CD14-positive monocyte (primary cell): ENCODE data around the gene EGLN1. TPM values are rescaled to one million over a fixed set of nuclear protein-coding genes. Genes with fewer than 3 reads are reported as not detected.

ENCODE experiments used
- DNase-seq, 3 donors: peaks; one replicate each; pipeline ENCODE4 v3.0.0-alpha.2; 2011 to 2022
- H2AFZ ChIP-seq: 2 replicates; pipeline ENCODE4 v1.6.0; 2012; ENCODE audit warnings: mild to moderate bottlenecking, low read depth, low read length, inconsistent platforms; ENCODE audit not compliant: insufficient read depth, poor library complexity, severe bottlenecking
- H3K27ac ChIP-seq, 2 donors: 1 replicate in 1 of 2; 2 replicates in 1 of 2; pipeline ENCODE4 v1.5.1; 2012 to 2013; ENCODE audit warnings: low read length in 2 of 2, control low read depth in 1 of 2, inconsistent platforms in 1 of 2, low read depth in 1 of 2, mild to moderate bottlenecking in 1 of 2
- H3K27me3 ChIP-seq, 2 donors: one replicate each; pipeline versions ENCODE4 v1.6.0 to v1.6.1; 2011 to 2013; ENCODE audit warnings: low read length in 2 of 2; ENCODE audit not compliant: control insufficient read depth in 2 of 2, insufficient read depth in 2 of 2
- H3K36me3 ChIP-seq, 2 donors: replicated peaks in 1 of 2; 1 replicate in 1 of 2; 2 replicates in 1 of 2; pipeline versions ENCODE4 v1.5.1 to v1.6.1; 2012 to 2013; ENCODE audit warnings: low read length in 2 of 2, control low read depth in 1 of 2, inconsistent platforms in 1 of 2, mild to moderate bottlenecking in 1 of 2; ENCODE audit not compliant: insufficient read depth in 2 of 2, control insufficient read depth in 1 of 2
- H3K4me1 ChIP-seq, 2 donors: 1 replicate in 1 of 2; 2 replicates in 1 of 2; pipeline versions ENCODE4 v1.5.1 to v1.6.1; 2012 to 2013; ENCODE audit warnings: low read length in 2 of 2, control low read depth in 1 of 2, inconsistent platforms in 1 of 2, mild to moderate bottlenecking in 1 of 2, moderate library complexity in 1 of 2; ENCODE audit not compliant: insufficient read depth in 2 of 2, control insufficient read depth in 1 of 2
- H3K4me2 ChIP-seq: replicated peaks from 2 replicates; pipeline ENCODE3; 2012; ENCODE audit warnings: low read length, moderate library complexity, mild to moderate bottlenecking; ENCODE audit not compliant: poor library complexity, severe bottlenecking; ENCODE audit errors: extremely low read depth
- H3K4me3 ChIP-seq, 3 experiments: fragments of 200-600 bp in 1 of 3; sonication (generic) in 1 of 3; replicated peaks in 1 of 3; 1 replicate in 2 of 3; 2 replicates in 1 of 3; pipeline ENCODE4 v1.5.1; 2011 to 2013; ENCODE audit warnings: low read length in 3 of 3, mild to moderate bottlenecking in 3 of 3, control low read depth in 2 of 3, low read depth in 2 of 3, inconsistent platforms in 1 of 3, moderate library complexity in 1 of 3
- H3K79me2 ChIP-seq: 2 replicates; pipeline ENCODE4 v1.6.0; 2012; ENCODE audit warnings: mild to moderate bottlenecking, control low read depth, inconsistent platforms, low read length, moderate library complexity; ENCODE audit not compliant: insufficient read depth
- H3K9ac ChIP-seq: 2 replicates; pipeline ENCODE4 v1.6.0; 2017; ENCODE audit warnings: low read length, mild to moderate bottlenecking; ENCODE audit not compliant: insufficient read depth, poor library complexity, severe bottlenecking
- H3K9me3 ChIP-seq, 2 donors: replicated peaks in 1 of 2; 1 replicate in 1 of 2; 2 replicates in 1 of 2; pipeline versions ENCODE4 v1.5.1 to v1.6.1; 2012 to 2013; ENCODE audit warnings: low read length in 2 of 2, control low read depth in 1 of 2; ENCODE audit not compliant: control insufficient read depth in 1 of 2, insufficient read depth in 1 of 2
- H4K20me1 ChIP-seq: 2 replicates; pipeline ENCODE4 v1.6.0; 2012; ENCODE audit warnings: mild to moderate bottlenecking, low read length, control low read depth, moderate library complexity; ENCODE audit not compliant: insufficient read depth
- H3K27ac Mint-ChIP-seq, 7 donors: one replicate each; pipeline ENCODE4 v1.8.0; 2020; ENCODE audit warnings: mild to moderate bottlenecking in 7 of 7, mixed read lengths in 7 of 7, moderate library complexity in 6 of 7, inconsistent platforms in 2 of 7
- H3K27me3 Mint-ChIP-seq, 3 donors: one replicate each; pipeline ENCODE4 v1.8.0; 2021 to 2022; ENCODE audit warnings: low read depth in 3 of 3, mild to moderate bottlenecking in 3 of 3, mixed read lengths in 3 of 3, moderate library complexity in 3 of 3, inconsistent platforms in 1 of 3
- H3K36me3 Mint-ChIP-seq, 2 donors: one replicate each; pipeline ENCODE4 v1.8.0; 2020; ENCODE audit warnings: mixed read lengths in 2 of 2, inconsistent platforms in 1 of 2, mild to moderate bottlenecking in 1 of 2
- H3K4me1 Mint-ChIP-seq: one replicate; pipeline ENCODE4 v1.8.0; 2020; ENCODE audit warnings: mild to moderate bottlenecking, mixed read lengths
- H3K4me3 Mint-ChIP-seq, 2 donors: one replicate each; pipeline ENCODE4 v1.8.0; 2020; ENCODE audit warnings: mild to moderate bottlenecking in 2 of 2, mixed read lengths in 2 of 2, moderate library complexity in 1 of 2
- H3K9me3 Mint-ChIP-seq, 7 donors: one replicate each; pipeline ENCODE4 v1.8.0; 2020 to 2022; ENCODE audit warnings: mixed read lengths in 7 of 7, mild to moderate bottlenecking in 6 of 7, moderate library complexity in 6 of 7, inconsistent platforms in 2 of 7
- CTCF ChIP-seq: fragments of 200-600 bp; IDR thresholded peaks from one replicate; pipeline ENCODE4 v1.8.0; 2022; ENCODE audit warnings: antibody characterized with exemption, mild to moderate bottlenecking
- WGBS: methylation state at CpG from one replicate; pipeline ENCODE4 v1.1.5; 2013; ENCODE audit warnings: missing lambda C conversion rate; ENCODE audit not compliant: insufficient coverage; 5-methylcytosine and 5-hydroxymethylcytosine counted together
- intact Hi-C, 2 donors: fragments of 100-400 bp; cut with micrococcal nuclease; formaldehyde crosslinking; loops; one replicate each; pipeline versions ENCODE4 v1.15.0 to v1.15.1; 2023
- polyA plus RNA-seq, 3 donors: library from polyadenylated mRNA; depleted of rRNA in 1 of 3; unstranded in 2 of 3; stranded (reverse) in 1 of 3; fragments of 300-500 nt in 2 of 3; fragments of >200 nt in 1 of 3; fragmentation: Illumina TruSeq in 2 of 3; gene quantifications; 1 replicate in 2 of 3; 2 replicates in 1 of 3; pipeline ENCODE4 v1.2.3, GENCODE V29; 2012 to 2021

The EGLN1 gene
- polyA plus RNA-seq, 3 donors = 12.9 to 27.7 (median 23.1) TPM

DNA sequence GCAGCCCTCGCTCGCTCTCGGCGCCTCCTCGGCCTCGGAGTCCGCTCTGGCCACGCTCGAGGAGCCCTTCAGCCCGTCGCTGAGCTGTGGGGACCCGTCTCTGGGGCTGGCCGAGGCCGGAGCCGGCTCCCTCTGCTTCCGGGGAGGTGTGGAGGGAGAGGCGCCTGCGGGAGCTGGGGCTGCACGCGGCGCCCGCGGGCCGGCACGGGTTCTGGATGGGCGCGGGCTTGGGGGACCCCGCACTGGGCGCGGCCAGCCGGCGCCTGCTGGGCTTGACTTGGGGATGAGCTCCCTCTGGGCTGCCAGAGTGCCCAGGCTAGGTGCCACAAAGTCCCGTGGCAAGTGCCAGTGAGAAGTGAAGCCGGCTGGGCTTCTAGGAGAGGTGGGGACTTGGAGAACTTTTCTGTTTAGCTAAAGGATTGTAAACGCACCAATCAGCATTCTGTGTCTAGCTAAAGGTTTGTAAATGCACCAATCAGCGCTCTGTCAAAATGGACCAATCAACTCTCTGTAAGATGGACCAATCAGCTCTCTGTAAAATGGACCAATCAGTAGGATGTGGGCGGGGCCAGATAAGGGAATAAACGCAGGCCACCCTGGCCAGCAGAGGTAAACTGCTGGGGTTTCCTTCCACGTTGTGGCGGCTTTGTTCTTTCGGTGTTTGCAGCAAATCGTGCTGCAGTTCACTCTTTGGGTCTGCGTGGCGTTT is 104.6 kb downstream of the EGLN1 start:
- no peaks in the 10 kb centered on the region for H3K27me3 ChIP-seq
- no peak overlapping the region for H3K4me3 ChIP-seq
- H3K79me2 ChIP-seq = no peaks in the 10 kb centered on the region
- no peak for DNase-seq
- Mint-ChIP-seq H3K9me3 (peaks cover 0 to 13% (median 3%) of the 10 kb centered on the region in 7 donors), H3K27ac (no peak overlapping the region), H3K27me3 (peaks cover 0 to 2% (median 1%) of the 10 kb centered on the region in 3 donors), H3K36me3 (no peaks in the 10 kb centered on the region), H3K4me3 (no peak overlapping the region), H3K4me1 (peaks cover 4% of the 10 kb centered on the region)
- no peak overlapping the region for H3K9ac ChIP-seq
- intact Hi-C loops = no loop called here
- TF ChIP-seq CTCF = no peak
- H3K9me3 ChIP-seq = peaks cover 0 to 7% of the 10 kb centered on the region in 2 donors
- no peaks in the 10 kb centered on the region for H3K4me1 ChIP-seq
- no peaks in the 10 kb centered on the region for H4K20me1 ChIP-seq
- H3K27ac ChIP-seq = no peak overlapping the region
- no peak overlapping the region for H3K4me2 ChIP-seq
- no peaks in the 10 kb centered on the region for H3K36me3 ChIP-seq
- WGBS = 99% methylated on average over 44 of the region's 44 CpGs
- no peak overlapping the region for H2AFZ ChIP-seq

DNA sequence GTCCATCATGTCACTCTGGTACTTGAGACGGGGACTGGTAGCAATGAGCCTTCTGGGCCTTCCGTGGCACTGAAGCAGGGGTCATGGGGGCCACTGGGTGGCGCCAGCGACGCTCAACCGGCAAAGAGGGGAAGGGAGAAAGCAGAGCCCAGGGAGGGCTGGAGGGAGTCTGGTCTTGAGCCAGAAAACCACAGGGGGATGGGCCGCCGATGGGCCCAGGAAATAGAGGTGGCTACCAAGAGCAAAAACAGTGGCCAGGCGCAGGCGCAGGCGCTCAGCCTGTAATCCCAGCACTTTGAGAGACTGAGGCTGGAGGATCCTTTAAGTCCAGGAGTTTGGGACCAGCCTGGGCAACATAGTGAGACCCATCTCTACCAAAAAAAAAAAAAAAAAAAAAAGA is 106.2 kb downstream of the EGLN1 start:
- Histone ChIP-seq H3K4me3 (no peak overlapping the region), H3K79me2 (no peaks in the 10 kb centered on the region), H4K20me1 (no peaks in the 10 kb centered on the region), H2AFZ (no peak overlapping the region), H3K9me3 (peaks cover 0 to 7% of the 10 kb centered on the region in 2 donors), H3K27ac (no peak overlapping the region), H3K9ac (no peak overlapping the region), H3K4me2 (no peak overlapping the region), H3K36me3 (no peaks in the 10 kb centered on the region), H3K27me3 (no peaks in the 10 kb centered on the region), H3K4me1 (no peaks in the 10 kb centered on the region)
- intact Hi-C loops = no loop called here
- DNase-seq = peak; percentile 19 to 37 (median 19)
- 40% methylated on average over 11 of the region's 11 CpGs for WGBS
- peaks cover 4% of the 10 kb centered on the region for H3K4me1 Mint-ChIP-seq
- TF ChIP-seq CTCF = peak; percentile 70
- no peak overlapping the region for H3K27ac Mint-ChIP-seq
- peaks cover 0 to 2% (median 1%) of the 10 kb centered on the region in 3 donors for H3K27me3 Mint-ChIP-seq
- no peaks in the 10 kb centered on the region for H3K36me3 Mint-ChIP-seq
- peaks cover 0 to 8% (median 3%) of the 10 kb centered on the region in 7 donors for H3K9me3 Mint-ChIP-seq
- H3K4me3 Mint-ChIP-seq = no peak overlapping the region

Other genes starting within 250 kb of the EGLN1 start
- gene GNPAT, start 181.1 kb downstream of the EGLN1 start, polyA plus RNA-seq = 10 to 100 TPM; 20.8 to 40.3 (median 34.8) TPM
- 1 to 10 TPM; 2.8 to 7.8 (median 3.1) TPM for gene EXOC8, start 84.4 kb downstream of the EGLN1 start, polyA plus RNA-seq
- gene SPRTN, start 84.0 kb downstream of the EGLN1 start, polyA plus RNA-seq = 1 to 10 TPM; 4.5 to 9.1 (median 7.8) TPM
- 10 to 100 TPM; 15.6 to 86.9 (median 82.0) TPM for gene TSNAX, start 106.4 kb upstream of the EGLN1 start, polyA plus RNA-seq
- 10 to 100 TPM in 1 of 3 donors, 1 to 10 TPM in 2; 5.5 to 14.7 (median 5.8) TPM for gene DISC1, start 204.5 kb upstream of the EGLN1 start, polyA plus RNA-seq